NCI-H774 (cell line): Measurements from ENCODE around the gene G6PC3.
"Not testable (repeated sequence)": the region's sequence is repeated elsewhere in the genome, so short reads cannot be mapped to it uniquely, and the experiment has no call there.

Experiments used
- DNase-seq: peaks from one replicate; lab custom pipeline; 2025; lab: John Stamatoyannopoulos, UW

The G6PC3 gene

DNA sequence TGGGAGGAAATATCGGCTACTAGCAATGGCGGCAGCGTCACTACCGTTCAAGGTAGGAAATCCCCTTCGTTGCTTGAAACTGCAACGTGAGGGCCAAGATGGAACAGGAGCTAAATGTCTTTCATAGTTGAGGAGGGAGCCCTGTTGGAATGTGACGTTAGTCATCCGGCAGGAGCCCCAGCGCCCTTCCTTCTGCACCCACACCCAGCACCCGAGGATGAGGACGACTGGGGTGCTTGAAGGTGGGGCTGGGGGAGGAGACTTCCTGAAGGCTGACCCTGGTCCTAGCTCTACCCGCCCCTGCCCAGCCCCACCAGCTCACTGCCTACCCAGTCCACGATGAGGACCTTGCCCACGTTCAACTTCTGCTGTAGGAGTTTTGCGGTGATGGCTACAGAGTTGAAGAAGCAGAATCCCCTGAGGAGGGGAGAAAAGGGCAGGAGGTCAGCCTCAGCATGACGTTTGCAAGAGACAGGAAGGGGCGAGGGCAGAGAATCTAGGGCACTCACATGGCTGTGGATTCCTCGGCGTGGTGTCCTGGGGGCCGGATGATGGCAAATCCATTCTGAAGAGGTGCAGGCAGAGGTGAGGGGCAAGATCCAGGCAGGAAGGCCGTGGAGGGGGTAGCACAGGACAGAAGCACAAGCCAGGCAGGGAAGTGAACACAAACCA is 11.9 kb downstream of the G6PC3 start:
- no peak for DNase-seq

DNA sequence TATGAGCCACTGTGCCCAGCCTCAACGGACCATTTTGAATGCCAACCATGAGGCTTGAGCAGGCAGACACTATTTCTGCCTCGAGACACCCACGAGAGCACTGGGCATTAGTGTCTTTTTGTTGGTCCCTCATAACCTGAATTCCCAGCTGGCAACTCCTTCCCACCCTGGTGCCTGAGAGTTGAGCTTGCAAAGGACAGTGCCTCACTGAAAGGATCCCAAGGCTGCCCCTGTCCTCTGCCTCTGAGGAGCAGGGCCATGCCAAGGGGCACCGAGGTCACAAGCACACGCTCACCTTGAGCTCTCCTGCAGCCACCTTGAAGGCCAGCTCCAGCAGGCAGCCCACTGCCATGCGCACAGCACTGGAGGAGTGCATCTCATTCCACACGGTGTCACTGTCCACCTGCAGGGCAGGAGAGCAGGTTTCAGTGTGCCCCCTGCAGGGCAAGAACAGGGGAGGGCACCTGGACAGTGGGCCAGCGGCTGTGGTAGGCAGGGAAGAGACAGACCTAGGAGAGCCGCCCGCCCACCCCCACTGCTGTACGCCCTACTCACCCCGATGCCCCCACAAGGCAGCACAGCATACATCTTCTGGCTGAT is 12.8 kb downstream of the G6PC3 start:
- no peak for DNase-seq

GRCh38 chr17:44084131-44084538 is 13.6 kb downstream of the G6PC3 start:
- DNase-seq, result no peak

DNA sequence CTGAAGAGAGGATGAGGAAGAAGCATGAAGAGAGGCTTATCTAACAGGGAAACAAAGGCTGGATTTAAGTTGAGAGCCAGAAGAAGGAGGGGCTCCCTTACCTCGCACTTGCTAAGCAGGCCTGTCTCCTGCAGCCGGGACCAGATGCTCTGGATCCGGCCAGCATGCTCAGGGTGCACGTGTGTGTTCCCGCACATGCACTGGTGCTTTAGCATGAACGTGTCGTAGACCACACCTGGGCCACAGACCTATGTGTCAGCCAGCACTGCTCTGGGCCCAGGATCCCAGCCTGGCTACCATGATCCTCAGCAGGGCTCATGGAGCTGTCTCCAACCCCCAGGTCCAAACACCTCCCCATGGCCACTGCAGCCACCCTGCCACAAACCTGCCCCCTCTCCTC is 14.4 kb downstream of the G6PC3 start:
- no peak for DNase-seq

GRCh38 chr17:44085908-44086307 is 15.4 kb downstream of the G6PC3 start:
- no peak for DNase-seq

DNA sequence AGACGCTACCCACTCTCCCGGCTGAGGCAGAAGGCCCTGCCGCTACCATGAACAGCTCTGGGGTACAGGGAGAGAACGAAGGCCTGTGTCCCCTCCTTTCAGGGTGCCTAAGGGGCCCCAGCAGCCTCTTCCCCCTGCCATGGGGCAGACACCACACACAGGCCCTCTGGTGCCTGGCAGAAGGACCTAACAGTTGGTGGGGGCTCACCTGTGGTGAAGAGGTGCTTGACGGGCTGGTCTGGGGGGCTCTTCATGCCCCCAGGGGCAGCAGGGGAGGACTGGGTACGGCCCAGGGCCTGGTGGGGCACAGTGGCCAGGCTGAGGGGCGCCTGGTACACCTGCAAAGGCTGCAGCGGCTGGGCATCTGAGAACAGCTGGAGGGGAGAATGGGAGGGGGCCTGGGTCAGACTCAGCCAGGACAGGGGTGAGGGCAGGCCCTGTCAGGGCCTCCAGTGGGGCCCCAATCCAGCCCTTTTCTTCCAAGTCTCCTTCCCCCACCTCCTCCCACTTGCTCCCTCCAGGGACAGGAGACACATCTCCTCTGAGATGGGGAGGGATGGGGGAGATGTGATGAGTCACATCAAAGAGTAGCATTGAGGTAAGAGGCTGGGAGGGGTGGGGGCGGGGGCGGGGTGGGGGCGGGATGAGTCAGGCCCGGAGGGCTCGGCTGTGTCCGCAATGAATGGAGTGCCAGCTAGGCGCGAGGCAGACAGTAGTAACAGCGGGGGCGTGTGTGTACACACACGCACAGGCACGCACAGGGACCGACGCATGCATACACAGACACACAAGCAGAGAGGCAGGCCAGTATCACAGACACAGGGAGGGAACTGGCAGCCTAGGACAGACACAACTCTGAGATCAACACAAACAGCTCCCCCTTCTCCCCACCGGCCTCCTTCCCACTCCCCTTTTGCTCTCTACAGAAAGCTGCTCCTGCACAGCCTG is 16.1 kb downstream of the G6PC3 start:
- no peak for DNase-seq

GRCh38 chr17:44087319-44087718 is 16.8 kb downstream of the G6PC3 start:
- no peak for DNase-seq

GRCh38 chr17:44088254-44088653 is 17.7 kb downstream of the G6PC3 start:
- no peak for DNase-seq

DNA sequence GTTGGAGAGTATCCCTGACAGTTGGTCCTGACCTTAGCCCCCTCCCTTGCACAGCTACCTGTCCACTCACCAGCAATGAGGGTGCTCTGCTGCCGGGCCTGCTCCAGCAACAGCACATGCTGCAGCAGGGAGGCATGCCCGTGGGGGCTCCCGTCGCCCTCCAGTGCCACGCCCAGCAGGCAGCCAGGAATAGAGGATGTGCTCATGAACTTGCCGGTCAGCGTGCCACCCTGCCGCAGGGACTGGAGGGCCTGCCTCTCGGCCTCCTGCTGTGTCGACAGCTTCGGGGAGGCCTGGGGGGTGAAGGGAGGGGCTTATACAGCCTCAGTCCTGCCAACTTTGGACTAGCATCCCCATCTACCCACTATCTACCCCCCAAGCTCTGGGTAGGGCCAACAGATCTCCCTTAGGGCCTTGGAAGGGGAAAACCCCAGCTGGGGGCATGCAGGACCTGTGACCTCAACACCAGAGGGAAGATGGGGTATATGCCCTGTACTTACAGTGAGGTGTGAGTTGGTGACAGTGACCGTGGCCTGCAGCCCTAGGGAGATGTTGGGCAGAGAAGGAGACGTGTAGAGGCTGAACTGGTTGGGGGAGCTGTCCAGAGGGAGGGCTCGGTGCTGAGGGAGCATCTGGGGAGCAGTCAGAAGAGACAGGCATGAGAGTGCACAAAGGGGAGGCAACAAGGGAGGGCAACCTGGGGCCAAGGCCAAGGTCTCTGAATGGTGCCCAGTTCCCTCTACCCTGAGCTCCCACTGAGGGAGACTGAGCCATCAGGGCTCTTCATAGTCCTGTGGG is 20.9 kb downstream of the G6PC3 start:
- no peak for DNase-seq

DNA sequence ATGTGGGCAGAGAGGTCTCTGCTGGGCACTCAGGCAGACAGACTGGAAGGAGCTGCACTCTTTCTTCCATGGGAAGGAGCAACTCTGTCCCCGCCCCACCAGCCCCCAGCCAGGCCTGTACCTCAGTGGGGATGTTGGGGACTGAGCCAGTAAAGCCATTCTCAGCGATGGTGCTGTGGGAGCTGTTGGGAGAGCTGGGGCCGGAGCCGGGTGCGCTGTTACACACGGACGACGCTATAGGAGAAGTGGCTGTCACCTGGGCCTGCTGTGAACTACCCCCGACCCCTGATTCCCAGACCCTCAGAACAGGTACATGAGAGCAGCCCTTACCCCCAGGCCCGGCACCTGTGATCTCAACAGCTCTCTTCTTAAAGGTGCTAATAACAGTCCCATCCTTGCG is 21.5 kb downstream of the G6PC3 start:
- no peak for DNase-seq

DNA sequence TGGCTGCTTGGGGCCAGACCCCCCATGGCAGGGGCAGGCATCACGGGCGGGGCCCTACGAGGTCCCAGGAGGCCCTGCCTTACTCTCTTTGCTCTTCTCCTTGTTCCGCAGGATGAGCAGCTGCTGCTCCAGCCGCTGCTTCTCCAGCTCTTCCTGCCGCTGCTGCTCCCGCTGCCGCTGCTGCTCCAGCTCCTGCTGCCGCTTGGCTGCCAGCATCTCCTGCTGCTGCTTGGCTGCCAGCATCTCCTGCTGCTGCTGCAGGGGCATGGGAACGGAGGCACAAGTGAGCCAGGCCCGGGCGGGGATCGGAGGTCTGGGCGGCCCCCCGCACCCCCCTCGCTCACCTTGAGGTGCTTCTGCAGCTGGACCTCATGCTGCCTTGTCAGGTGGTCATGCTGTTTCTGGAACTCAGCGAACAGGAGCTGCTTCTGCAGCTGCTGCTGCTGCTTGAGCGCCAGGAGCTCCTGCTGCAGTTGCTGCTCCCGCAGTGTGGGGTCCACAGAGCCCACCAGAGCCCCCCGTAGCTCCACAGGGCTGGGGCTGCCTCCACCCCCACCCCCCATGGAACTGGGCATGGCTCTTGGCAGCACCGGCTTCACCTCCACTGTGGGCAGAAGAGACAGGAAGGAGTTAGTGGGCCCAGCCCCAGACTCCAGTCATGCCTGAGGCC is 22.8 kb downstream of the G6PC3 start:
- DNase-seq, result no peak

DNA sequence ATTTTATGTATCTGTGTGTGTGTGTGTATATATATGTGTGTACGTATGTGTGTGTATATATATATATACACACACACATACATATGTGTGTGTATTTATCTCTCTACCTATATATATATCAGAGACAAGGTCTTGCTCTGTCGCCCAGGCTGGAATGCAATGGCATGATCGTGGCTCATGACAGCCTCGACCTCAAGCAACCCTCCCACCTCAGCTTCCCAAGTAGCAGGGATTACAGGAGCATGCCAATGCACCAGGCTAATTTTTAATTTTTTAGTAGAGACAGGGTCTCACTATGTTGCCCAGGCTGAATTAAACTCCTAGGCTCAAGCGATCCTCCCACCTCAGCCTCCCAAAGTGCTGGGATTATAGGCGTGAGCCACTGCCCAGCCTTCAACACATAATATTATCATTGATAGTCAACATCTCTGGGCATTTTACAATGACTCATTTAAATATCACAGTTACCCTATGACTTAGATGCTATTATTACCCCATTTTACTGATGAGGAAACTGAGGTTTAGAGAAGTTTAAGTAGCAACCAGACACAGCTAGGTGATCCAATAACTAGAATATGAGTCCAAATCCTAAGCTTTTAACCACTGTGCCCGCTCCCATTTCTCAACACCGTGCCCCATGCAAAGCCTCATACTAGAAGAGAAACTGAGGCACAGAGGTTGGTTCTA is 24.3 kb downstream of the G6PC3 start:
- DNase-seq, result no peak

DNA sequence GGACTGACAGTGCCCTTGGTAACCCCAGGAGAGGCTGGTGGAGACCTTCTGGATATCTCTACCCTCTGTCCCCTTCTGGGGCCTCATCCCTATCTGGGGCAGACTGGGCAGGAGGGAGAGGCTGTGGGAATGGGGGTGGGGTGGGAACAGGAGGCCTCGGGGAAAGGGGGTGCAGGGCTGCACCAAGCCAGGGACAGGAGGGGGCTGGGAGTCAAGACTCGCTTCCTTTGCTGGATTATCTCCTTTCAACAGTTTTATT is 24.8 kb downstream of the G6PC3 start:
- no peak for DNase-seq

- peak; percentile 81 for DNase-seq
Observed at GRCh38 chr17:44095647-44096496, 25.3 kb downstream of the G6PC3 start.

GRCh38 chr17:44097110-44097958 is 26.8 kb downstream of the G6PC3 start:
- no peak for DNase-seq

GRCh38 chr17:44101858-44102257 is 31.3 kb downstream of the G6PC3 start:
- DNase-seq, result not testable (repeated sequence)

DNA sequence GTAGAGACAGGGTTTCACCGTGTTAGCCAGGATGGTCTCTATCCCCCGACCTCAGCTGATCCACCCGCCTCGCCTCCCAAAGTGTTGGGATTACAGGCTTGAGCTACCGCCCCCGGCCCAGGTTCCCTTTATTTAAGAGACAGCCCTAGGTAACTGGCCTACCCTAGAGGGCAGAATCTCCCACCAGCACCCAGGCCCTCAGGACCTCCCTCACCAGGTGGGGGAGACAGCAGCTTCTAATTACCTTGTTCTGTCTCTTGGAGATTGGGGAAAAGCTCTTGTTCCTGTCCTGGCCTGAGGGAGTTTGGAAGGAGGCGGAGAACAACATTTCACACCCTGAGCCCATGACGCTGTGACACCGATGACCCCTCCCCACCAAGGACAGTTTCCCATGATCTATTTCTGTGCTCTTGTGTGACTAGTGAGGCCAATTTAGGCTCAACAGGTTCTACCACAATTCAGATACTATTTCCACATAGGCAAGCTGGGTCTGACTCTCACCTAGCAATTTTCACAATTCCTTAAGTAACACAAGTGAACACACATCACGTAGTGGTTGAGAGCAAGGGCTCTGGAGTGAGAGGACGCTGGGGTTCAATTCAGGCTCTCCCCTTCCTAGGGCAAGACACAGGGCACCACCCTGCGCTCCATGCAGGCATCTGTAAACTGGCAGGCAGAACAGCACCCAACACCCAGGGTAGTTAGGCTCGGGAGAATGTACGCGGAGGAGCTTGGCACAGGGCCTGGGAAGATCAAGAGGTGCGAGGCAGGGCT is 32.5 kb downstream of the G6PC3 start:
- DNase-seq, result no peak

DNA sequence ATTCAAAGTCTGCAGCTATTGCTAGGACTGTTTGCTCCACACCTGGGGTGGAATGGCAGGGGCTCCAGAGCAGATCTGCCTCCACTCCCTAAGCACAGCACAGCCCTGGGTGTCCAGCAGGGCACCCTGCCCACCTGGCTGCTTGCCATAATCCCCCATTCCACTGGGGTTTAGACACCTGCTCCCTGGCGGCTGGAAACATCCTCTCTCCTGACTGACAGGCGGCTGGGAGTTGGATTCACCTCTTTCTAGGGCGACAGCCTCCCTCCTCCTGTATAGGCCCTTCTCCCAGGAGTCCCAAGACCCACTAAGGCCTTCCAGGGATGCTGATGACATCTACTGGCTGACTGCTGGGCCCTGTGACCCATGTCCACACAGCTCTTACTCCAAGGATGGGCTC is 34.9 kb downstream of the G6PC3 start:
- DNase-seq, result no peak

DNA sequence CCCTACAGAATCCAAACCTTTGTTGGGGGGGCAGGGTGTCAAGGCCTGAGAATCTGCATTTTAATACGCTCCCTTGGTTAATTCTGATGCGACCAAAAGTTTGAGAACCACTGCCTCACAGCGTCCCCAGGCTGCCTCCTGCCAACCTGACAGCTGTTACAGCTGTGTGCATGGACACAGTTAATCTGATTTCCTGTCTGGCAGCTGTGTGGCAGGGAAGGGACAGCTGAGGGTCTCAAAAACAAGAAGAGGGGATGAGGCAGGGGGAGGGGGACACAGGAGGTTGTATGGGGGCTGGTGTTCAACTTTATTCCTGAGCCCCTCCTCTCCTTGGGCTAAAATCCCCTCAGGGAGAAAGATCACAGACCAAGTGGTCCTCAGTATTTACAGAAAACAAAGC is 35.4 kb downstream of the G6PC3 start:
- DNase-seq, result no peak
